C4-2B (cell line): ENCODE measurements around the gene CACNA1H.

ENCODE experiments used
- ZFX ChIP-seq: fragments of 450-650 bp; IDR thresholded peaks from 2 replicates; pipeline ENCODE4 v1.6.1; 2017
- TF ChIP-seq, protein P1 (sequence below): fragments of 450-650 bp; conservative IDR thresholded peaks from 2 replicates; pipeline ENCODE4 v1.5.1; 2017; ENCODE audit warnings: mild to moderate bottlenecking

DNA sequence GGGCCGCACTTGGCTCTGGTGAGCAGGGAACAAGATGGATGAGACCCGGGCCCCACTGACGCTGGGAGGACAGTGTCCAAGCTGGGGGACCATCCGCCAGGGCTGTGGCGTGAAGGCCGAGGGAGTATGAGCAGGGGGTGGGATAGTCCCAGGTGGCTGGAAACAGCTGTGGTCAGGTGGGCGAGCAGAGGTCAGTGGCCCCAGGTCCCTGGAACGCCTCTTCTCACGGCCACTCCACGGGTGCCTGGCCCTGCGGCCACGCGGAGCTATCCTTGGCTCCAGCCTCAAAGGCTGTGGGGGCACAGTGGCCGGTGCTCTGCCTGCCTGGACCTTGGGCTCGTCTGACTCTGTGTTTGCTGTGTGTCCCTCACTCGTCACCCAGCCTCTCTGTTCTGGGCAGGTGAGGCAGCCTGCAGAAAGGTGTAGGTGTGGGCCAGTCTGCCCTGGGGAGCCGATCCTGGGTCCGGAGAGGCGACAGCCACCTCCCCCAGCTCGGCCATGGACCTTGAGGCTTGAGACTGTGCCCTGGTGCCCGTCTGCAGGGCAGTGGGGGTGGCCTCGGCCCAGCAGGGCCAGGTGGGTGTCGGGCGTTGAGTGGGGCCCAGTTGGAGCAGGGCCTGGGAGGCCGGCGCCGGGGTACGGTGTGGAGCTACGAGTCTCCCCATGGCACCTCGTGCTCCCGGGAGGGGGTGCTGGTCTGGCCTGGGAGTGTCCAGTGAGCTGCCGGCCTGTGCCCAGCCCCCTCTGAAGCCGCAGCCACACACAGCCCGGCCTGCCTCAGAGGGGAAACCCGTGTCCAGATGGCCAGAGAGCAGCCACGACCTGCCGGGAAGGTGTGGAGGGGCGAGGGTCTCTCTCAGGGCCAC is 10.0 kb downstream of the CACNA1H start:
- TF ChIP-seq, protein P1, sequence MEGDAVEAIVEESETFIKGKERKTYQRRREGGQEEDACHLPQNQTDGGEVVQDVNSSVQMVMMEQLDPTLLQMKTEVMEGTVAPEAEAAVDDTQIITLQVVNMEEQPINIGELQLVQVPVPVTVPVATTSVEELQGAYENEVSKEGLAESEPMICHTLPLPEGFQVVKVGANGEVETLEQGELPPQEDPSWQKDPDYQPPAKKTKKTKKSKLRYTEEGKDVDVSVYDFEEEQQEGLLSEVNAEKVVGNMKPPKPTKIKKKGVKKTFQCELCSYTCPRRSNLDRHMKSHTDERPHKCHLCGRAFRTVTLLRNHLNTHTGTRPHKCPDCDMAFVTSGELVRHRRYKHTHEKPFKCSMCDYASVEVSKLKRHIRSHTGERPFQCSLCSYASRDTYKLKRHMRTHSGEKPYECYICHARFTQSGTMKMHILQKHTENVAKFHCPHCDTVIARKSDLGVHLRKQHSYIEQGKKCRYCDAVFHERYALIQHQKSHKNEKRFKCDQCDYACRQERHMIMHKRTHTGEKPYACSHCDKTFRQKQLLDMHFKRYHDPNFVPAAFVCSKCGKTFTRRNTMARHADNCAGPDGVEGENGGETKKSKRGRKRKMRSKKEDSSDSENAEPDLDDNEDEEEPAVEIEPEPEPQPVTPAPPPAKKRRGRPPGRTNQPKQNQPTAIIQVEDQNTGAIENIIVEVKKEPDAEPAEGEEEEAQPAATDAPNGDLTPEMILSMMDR, result no peak
- TF ChIP-seq ZFX, result no peak
